ENCODE data around the gene FAS. TPM values are rescaled to one million over a fixed set of nuclear protein-coding genes. Genes with fewer than 3 reads are reported as not detected.

FAS gene
- total RNA-seq, 1 experiment from 2014 or later: 9.3 TPM

DNA sequence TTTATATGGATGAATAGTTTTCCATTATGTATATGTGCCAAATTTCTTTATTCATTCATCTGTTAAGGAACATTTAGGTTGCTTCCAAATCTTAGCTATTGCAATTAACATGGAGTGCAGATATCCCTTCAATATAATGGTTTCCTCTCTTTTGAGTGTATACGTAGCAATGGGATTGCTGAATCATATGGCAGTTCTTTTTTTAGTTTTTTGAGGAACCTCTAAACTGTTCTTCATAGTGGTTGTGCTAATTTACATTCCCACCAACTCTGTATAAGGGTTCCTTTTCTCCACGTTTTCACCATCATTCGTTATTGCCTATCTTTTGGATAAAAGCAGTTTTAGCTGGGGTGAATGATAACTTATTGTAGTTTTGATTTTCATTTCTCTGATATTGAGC, 46.5 kb downstream of the FAS start:
- no peak overlapping the region for H3K4me3 ChIP-seq (replicated peaks in 1 of 2; ENCODE audit: low read depth in 1 of 2, low read length in 2 of 2)
- H3K9me3 ChIP-seq (ENCODE audit: control insufficient read depth in 1 of 2, insufficient read depth in 1 of 2, low read depth in 1 of 2, low read length in 2 of 2): no peaks in the 10 kb centered on the region
- no peaks in the 10 kb centered on the region for H3K9me2 ChIP-seq (ENCODE audit: insufficient read depth)
- H3K9ac ChIP-seq (ENCODE audit: low read length): no peak overlapping the region
- DNase-seq (ENCODE audit: low read depth, low spot score) (no peak), ATAC-seq (no peak)
- H3K4me1 ChIP-seq (ENCODE audit: control insufficient read depth in 1 of 2, insufficient read depth in 2 of 2, low read length in 2 of 2): peaks cover 8 to 11% of the 10 kb centered on the region in 2 experiments; a peak in 3 of 4 replicates
- H3K36me3 ChIP-seq (ENCODE audit: control insufficient read depth in 1 of 2, insufficient read depth in 2 of 2, low read length in 2 of 2): no peaks in the 10 kb centered on the region
- TF ChIP-seq SIN3A (IDR thresholded peaks at IDR 0.05; ENCODE audit: low read depth) (no peak), POLR2A (IDR thresholded peaks at IDR 0.05; ENCODE audit: borderline replicate concordance, extremely low read depth, insufficient read depth, insufficient read length) (no peak), FOSL1 (IDR thresholded peaks at IDR 0.05; ENCODE audit: low read depth) (no peak), EGR1 (IDR thresholded peaks at IDR 0.05; ENCODE audit: low read depth) (no peak), TCF7L2 (IDR thresholded peaks at IDR 0.05; ENCODE audit: borderline replicate concordance, extremely low read depth, insufficient read depth, insufficient read length) (no peak), ZFX (IDR thresholded peaks at IDR 0.05) (no peak), CBX3 (IDR thresholded peaks at IDR 0.05; ENCODE audit: low read depth) (no peak), SP1 (IDR thresholded peaks at IDR 0.05; ENCODE audit: low read depth) (no peak), EZH2phosphoT487 (IDR thresholded peaks at IDR 0.05; ENCODE audit: borderline replicate concordance) (no peak)
- TF ChIP-seq, protein P1, sequence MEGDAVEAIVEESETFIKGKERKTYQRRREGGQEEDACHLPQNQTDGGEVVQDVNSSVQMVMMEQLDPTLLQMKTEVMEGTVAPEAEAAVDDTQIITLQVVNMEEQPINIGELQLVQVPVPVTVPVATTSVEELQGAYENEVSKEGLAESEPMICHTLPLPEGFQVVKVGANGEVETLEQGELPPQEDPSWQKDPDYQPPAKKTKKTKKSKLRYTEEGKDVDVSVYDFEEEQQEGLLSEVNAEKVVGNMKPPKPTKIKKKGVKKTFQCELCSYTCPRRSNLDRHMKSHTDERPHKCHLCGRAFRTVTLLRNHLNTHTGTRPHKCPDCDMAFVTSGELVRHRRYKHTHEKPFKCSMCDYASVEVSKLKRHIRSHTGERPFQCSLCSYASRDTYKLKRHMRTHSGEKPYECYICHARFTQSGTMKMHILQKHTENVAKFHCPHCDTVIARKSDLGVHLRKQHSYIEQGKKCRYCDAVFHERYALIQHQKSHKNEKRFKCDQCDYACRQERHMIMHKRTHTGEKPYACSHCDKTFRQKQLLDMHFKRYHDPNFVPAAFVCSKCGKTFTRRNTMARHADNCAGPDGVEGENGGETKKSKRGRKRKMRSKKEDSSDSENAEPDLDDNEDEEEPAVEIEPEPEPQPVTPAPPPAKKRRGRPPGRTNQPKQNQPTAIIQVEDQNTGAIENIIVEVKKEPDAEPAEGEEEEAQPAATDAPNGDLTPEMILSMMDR (IDR thresholded peaks at IDR 0.05 in 2 of 3, conservative IDR thresholded peaks at IDR 0.05 in 1 of 3; ENCODE audit: borderline replicate concordance in 1 of 3, insufficient read depth in 1 of 3, low read depth in 2 of 3, low read length in 2 of 3): no peak
- H3K4me2 ChIP-seq (ENCODE audit: low read length): no peak overlapping the region
- ChIA-PET CTCF (interaction anchor here (1.5 kb wide), 1 partner anchor 180 kb away, joined by 5 read pairs; no protein-coding TSS in a partner anchor), POLR2A (no interaction called here), RAD21 (ENCODE audit: low non-redundant PET in 1 of 2, low total read pairs in 2 of 2, uncharacterized antibody in 2 of 2, unreplicated experiment in 2 of 2) (no interaction called here)
- intact Hi-C loops (cut with micrococcal nuclease): no loop called here
- no peaks in the 10 kb centered on the region for H4K20me1 ChIP-seq (ENCODE audit: insufficient read depth)
- no peak overlapping the region for H2AFZ ChIP-seq (ENCODE audit: low read depth, low read length, poor library complexity, severe bottlenecking)
- H3K79me2 ChIP-seq (ENCODE audit: insufficient read depth, low read length): no peaks in the 10 kb centered on the region
- BruUV-seq (replicated peaks): no TSS peak
- no peak overlapping the region for H3K27ac ChIP-seq (ENCODE audit: low read depth, low read length)
- no peaks in the 10 kb centered on the region for H3K27me3 ChIP-seq (ENCODE audit: insufficient read depth, low read length)

DNA sequence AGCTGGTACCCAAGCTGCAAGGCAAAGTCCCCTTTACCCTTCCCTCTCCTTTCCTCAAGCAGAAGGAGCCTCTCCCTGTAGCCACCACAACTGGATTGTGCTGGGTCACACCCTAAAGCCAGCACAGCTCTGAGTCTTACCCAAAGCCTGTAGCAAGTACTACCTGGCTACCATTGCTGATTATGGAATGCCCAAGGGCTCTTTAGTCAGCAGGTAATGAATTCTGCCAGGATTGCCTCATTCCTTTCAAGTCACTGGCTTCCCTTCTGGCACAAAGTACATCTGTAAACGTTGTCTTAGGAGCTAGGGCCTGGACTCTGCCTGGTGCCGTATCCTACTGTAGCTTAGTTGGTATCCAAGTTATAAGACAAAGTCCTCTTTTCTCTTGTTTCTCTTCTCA, 52.0 kb downstream of the FAS start:
- no peaks in the 10 kb centered on the region for H3K27me3 ChIP-seq (ENCODE audit: insufficient read depth, low read length)
- H3K9me3 ChIP-seq (ENCODE audit: control insufficient read depth in 1 of 2, insufficient read depth in 1 of 2, low read depth in 1 of 2, low read length in 2 of 2): no peaks in the 10 kb centered on the region
- no peak for DNase-seq (ENCODE audit: low read depth, low spot score)
- H2AFZ ChIP-seq (ENCODE audit: low read depth, low read length, poor library complexity, severe bottlenecking): no peak overlapping the region
- ChIA-PET RAD21 (ENCODE audit: low non-redundant PET in 1 of 2, low total read pairs in 2 of 2, uncharacterized antibody in 2 of 2, unreplicated experiment in 2 of 2) (no interaction called here), POLR2A (no interaction called here), CTCF (no interaction called here)
- ATAC-seq: no peak
- no peak overlapping the region for H3K27ac ChIP-seq (ENCODE audit: low read depth, low read length)
- no TSS peak for BruUV-seq (replicated peaks)
- no peaks in the 10 kb centered on the region for H3K36me3 ChIP-seq (ENCODE audit: control insufficient read depth in 1 of 2, insufficient read depth in 2 of 2, low read length in 2 of 2)
- no peak overlapping the region for H3K4me2 ChIP-seq (ENCODE audit: low read length)
- intact Hi-C loops (cut with micrococcal nuclease): no loop called here
- no peaks in the 10 kb centered on the region for H3K9me2 ChIP-seq (ENCODE audit: insufficient read depth)
- H4K20me1 ChIP-seq (ENCODE audit: insufficient read depth): no peaks in the 10 kb centered on the region
- no peak overlapping the region for H3K4me3 ChIP-seq (replicated peaks in 1 of 2; ENCODE audit: low read depth in 1 of 2, low read length in 2 of 2)
- H3K4me1 ChIP-seq (ENCODE audit: control insufficient read depth in 1 of 2, insufficient read depth in 2 of 2, low read length in 2 of 2): no peaks in the 10 kb centered on the region
- no peak overlapping the region for H3K9ac ChIP-seq (ENCODE audit: low read length)
- no peaks in the 10 kb centered on the region for H3K79me2 ChIP-seq (ENCODE audit: insufficient read depth, low read length)
- TF ChIP-seq, protein P1 (IDR thresholded peaks at IDR 0.05 in 2 of 3, conservative IDR thresholded peaks at IDR 0.05 in 1 of 3; ENCODE audit: borderline replicate concordance in 1 of 3, insufficient read depth in 1 of 3, low read depth in 2 of 3, low read length in 2 of 3): no peak
- TF ChIP-seq CEBPB (IDR thresholded peaks at IDR 0.05; ENCODE audit: low read depth): no peak
- no peak for TF ChIP-seq FOSL1 (IDR thresholded peaks at IDR 0.05; ENCODE audit: low read depth)
- TF ChIP-seq SP1 (IDR thresholded peaks at IDR 0.05; ENCODE audit: low read depth): no peak
- TF ChIP-seq RAD21 (IDR thresholded peaks at IDR 0.05; ENCODE audit: low read depth): no peak
- TF ChIP-seq EGR1 (IDR thresholded peaks at IDR 0.05; ENCODE audit: low read depth): no peak
- TF ChIP-seq TCF7L2 (IDR thresholded peaks at IDR 0.05; ENCODE audit: borderline replicate concordance, extremely low read depth, insufficient read depth, insufficient read length): no peak
- TF ChIP-seq EZH2 (IDR thresholded peaks at IDR 0.05): no peak
- TF ChIP-seq POLR2AphosphoS5 (IDR thresholded peaks at IDR 0.05; ENCODE audit: low read depth, low read length): no peak
- TF ChIP-seq, protein P2, sequence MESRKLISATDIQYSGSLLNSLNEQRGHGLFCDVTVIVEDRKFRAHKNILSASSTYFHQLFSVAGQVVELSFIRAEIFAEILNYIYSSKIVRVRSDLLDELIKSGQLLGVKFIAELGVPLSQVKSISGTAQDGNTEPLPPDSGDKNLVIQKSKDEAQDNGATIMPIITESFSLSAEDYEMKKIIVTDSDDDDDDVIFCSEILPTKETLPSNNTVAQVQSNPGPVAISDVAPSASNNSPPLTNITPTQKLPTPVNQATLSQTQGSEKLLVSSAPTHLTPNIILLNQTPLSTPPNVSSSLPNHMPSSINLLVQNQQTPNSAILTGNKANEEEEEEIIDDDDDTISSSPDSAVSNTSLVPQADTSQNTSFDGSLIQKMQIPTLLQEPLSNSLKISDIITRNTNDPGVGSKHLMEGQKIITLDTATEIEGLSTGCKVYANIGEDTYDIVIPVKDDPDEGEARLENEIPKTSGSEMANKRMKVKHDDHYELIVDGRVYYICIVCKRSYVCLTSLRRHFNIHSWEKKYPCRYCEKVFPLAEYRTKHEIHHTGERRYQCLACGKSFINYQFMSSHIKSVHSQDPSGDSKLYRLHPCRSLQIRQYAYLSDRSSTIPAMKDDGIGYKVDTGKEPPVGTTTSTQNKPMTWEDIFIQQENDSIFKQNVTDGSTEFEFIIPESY (IDR thresholded peaks at IDR 0.05; ENCODE audit: extremely low read depth, insufficient replicate concordance, low read length): no peak

All from HCT116 (cell line).